ENCODE results near the gene HEXIM1. TPM values are rescaled to one million over a fixed set of nuclear protein-coding genes. Genes with fewer than 3 reads are reported as not detected.

Gene HEXIM1
- total RNA-seq, 1 experiment from 2014 or later: 59.1 TPM

GRCh38 chr17:45195424-45195823, 47.1 kb downstream of the HEXIM1 start:
- DNase-seq (ENCODE audit: low read depth, low spot score): no peak
- intact Hi-C loops (cut with micrococcal nuclease; ENCODE audit: unreplicated experiment) (no loop called here), in situ Hi-C loops (cut with HindIII; ENCODE audit: low pct_unique_long_range_greater_than_20kb, low sequenced_read_pairs) (no loop called here)
- Histone ChIP-seq H3K9me3 (ENCODE audit: control insufficient read depth, insufficient read depth, low read depth, low read length) (no peaks in the 10 kb centered on the region), H3K27me3 (ENCODE audit: control insufficient read depth, insufficient read depth, low read length) (no peaks in the 10 kb centered on the region), H3K36me3 (ENCODE audit: control insufficient read depth, insufficient read depth, low read length) (no peaks in the 10 kb centered on the region), H3K4me3 (ENCODE audit: low read depth in 2 of 2, low read length in 2 of 2) (no peak overlapping the region), H3K4me1 (ENCODE audit: control insufficient read depth, insufficient read depth, low read length) (peaks cover 18% of the 10 kb centered on the region), H3K27ac (ENCODE audit: low read length) (no peak overlapping the region)
- no peak for ATAC-seq
- CTCF ChIA-PET: interaction anchor here (0.7 to 0.9 kb wide), 2 partner anchors 41 to 60 kb away, joined by 3 to 5 read pairs; partner anchors contain the start of gene ACBD4
- no TSS peak for BruUV-seq (replicated peaks)
- POLR2A ChIA-PET: no interaction called here
- no peak for TF ChIP-seq POLR2AphosphoS5 (IDR thresholded peaks at IDR 0.05; ENCODE audit: low read depth, low read length)
- TF ChIP-seq REST (IDR thresholded peaks at IDR 0.05; ENCODE audit: insufficient read depth in 1 of 2, low read depth in 2 of 2, low read length in 1 of 2): no peak
- TF ChIP-seq CTCF (IDR thresholded peaks at IDR 0.05): no peak
- no peak for TF ChIP-seq SIN3A (IDR thresholded peaks at IDR 0.05; ENCODE audit: borderline replicate concordance, insufficient read depth, low read depth, low read length)
- TF ChIP-seq TCF7L2 (IDR thresholded peaks at IDR 0.05; ENCODE audit: low read depth, low read length): no peak

- intact Hi-C loops (cut with micrococcal nuclease; ENCODE audit: unreplicated experiment): no loop called here
- ATAC-seq: 0 out of 2 replicates have a peak, but pooled peaks have one; percentile 2
- BruUV-seq (replicated peaks): no TSS peak
Observed at GRCh38 chr17:45197108-45197507, 48.8 kb downstream of the HEXIM1 start.

More at GRCh38 chr17:45197108-45197507, 48.8 kb downstream of the HEXIM1 start:
- in situ Hi-C loops (cut with HindIII; ENCODE audit: low pct_unique_long_range_greater_than_20kb, low sequenced_read_pairs): no loop called here
- POLR2A ChIA-PET: interaction anchor here (0.7 to 2.0 kb wide), 2 partner anchors 21 to 48 kb away, joined by 3 to 11 read pairs; partner anchors contain the start of gene HEXIM1
- peak overlapping the region; percentile 88 for H3K27ac ChIP-seq (ENCODE audit: low read length)
- TF ChIP-seq REST (IDR thresholded peaks at IDR 0.05; ENCODE audit: insufficient read depth in 1 of 2, low read depth in 2 of 2, low read length in 1 of 2) (no peak), SIN3A (IDR thresholded peaks at IDR 0.05; ENCODE audit: borderline replicate concordance, insufficient read depth, low read depth, low read length) (no peak), TCF7L2 (IDR thresholded peaks at IDR 0.05; ENCODE audit: low read depth, low read length) (no peak), POLR2AphosphoS5 (IDR thresholded peaks at IDR 0.05; ENCODE audit: low read depth, low read length) (no peak), CTCF (IDR thresholded peaks at IDR 0.05) (no peak)
- DNase-seq (ENCODE audit: low read depth, low spot score): no peak
- H3K4me1 ChIP-seq (ENCODE audit: control insufficient read depth, insufficient read depth, low read length): peaks cover 18% of the 10 kb centered on the region
- H3K9me3 ChIP-seq (ENCODE audit: control insufficient read depth, insufficient read depth, low read depth, low read length): no peaks in the 10 kb centered on the region
- no peak overlapping the region; a peak in 1 of 4 replicates for H3K4me3 ChIP-seq (ENCODE audit: low read depth in 2 of 2, low read length in 2 of 2)
- H3K27me3 ChIP-seq (ENCODE audit: control insufficient read depth, insufficient read depth, low read length): no peaks in the 10 kb centered on the region
- no peaks in the 10 kb centered on the region for H3K36me3 ChIP-seq (ENCODE audit: control insufficient read depth, insufficient read depth, low read length)
- CTCF ChIA-PET: interaction anchor here (0.6 to 3.3 kb wide), 10 partner anchors 21 to 79 kb away, joined by 3 to 58 read pairs (median 4); partner anchors contain the start of genes ACBD4 and HEXIM1

All from Panc1 (cell line).